Stimulated activated CD4-positive, alpha-beta T cell treated with anti-CD3 and anti-CD28 coated beads, Interleukin-12 subunit alpha, Interleukin-12 subunit beta, amount 100 ng/mL, for 4 hours (primary cell): ENCODE measurements around the gene ZC3H18.

ENCODE experiments used
- DNase-seq: peaks from one replicate; pipeline ENCODE4 v3.0.0-alpha.2; 2020

The ZC3H18 gene

GRCh38 chr16:88646345-88647034 lies 76.3 kb downstream of the ZC3H18 start:
- DNase-seq, result no peak

DNA sequence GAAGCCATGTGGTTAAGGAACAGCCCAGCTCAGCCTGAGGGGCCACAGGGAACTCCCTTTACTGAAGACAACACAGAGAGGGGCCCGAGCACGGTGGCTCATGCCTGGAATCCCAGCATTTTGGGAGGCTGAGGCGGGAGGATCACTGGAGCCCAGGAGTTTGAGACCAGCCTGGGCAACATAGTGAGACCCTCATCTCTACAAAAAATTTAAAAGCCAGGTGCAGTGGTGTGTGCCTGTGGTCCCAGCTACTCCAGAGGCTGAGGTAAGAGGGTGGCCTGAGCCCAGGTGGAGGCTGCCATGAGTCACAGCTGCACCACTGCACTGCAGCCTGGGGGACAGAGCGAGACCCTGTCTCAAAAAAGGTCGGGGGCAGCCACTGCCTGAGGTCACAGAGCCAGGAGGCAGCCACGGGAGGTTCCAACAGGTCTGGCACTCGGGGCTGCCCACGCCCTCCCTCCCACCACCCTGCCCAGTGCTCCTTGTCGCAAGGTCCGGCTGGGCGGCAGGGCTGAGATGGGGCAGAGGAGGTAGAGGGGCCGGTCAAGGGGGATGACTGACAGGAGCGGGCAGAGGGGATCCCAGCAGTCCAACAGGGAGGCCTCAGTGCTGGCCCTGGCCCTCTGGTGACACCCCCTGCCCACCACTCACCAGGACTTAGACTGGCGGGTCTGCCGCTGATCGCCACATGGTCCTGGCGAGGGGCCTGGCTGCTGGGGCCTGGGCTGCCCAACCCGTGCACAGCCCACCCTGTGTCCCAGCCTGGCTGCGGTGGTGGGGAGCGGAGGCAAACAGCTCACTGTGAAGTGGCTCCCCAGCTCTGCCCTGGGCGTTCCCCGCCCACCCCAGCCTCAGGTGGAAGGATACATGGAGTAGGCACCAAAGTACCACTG lies 77.2 kb downstream of the ZC3H18 start:
- DNase-seq, result no peak

DNA sequence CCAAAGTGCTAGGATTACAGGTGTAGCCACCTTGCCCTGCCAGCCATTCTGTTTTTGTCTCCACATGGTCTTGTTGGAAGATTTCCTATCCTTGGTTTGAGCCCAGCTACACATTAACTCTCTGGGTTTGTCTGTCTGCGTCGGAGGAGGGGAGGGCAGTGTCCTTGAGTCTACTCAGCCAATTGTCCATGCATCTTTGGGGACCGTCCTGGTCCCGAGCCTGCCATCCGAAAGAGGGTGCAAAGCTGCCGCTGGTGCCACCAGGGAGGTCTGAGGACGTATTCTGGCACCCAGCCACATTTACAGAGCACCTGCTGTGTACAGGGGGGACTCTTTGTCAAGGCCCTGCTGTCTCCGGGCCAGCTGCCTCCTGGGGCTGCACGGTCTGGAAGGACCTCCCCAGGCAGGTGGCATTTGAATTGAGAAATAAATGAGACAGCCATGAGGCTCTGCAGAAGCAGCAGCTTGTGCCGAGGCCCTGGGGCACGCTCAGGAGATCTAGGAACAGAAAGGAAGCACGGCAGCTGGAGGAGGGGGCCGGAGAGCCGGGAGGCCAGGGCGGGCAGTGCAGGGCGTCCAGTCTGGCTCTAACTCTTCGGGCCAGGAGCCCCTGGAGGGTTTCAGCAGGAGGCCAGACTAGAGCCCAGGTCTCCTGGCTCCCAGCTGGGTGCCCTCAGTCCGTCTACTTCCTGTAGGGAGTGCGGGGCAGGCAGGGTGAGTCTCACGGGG lies 79.2 kb downstream of the ZC3H18 start:
- no peak for DNase-seq

GRCh38 chr16:88649924-88650748 lies 79.9 kb downstream of the ZC3H18 start:
- peak; percentile 32 for DNase-seq

DNA sequence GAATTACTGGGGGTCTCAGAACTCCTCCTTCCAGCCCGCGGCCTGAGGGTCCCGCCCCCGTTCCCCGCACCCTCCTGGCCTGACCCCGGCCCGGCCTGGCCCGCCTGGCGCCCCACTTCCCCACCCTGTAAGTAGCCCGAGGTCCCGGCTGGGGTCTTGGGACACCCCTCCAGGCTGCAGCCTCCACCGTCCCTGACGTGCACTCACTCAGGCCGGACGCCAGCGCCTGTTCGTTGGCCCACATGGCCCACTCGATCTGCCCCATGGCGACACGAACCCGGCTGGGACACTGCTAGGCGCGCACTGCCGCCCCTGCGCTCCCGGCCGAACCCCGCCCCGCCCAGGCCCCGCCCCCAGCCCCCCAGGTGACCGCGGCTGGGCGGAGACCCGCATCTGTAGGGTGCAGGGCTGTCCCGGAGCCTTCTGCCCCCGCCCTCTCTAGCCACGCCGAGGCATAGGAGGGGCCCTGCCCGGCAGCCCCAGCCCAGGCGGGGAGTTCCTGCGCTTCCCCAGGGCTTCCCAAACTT lies 80.6 kb downstream of the ZC3H18 start, which contains the start of gene CYBA:
CYBA (minus strand) TSS at position 305 of the 527 bp plus-strand sequence; CDS start at position 265, 40 bp downstream.
- DNase-seq, result peak; percentile 76

DNA sequence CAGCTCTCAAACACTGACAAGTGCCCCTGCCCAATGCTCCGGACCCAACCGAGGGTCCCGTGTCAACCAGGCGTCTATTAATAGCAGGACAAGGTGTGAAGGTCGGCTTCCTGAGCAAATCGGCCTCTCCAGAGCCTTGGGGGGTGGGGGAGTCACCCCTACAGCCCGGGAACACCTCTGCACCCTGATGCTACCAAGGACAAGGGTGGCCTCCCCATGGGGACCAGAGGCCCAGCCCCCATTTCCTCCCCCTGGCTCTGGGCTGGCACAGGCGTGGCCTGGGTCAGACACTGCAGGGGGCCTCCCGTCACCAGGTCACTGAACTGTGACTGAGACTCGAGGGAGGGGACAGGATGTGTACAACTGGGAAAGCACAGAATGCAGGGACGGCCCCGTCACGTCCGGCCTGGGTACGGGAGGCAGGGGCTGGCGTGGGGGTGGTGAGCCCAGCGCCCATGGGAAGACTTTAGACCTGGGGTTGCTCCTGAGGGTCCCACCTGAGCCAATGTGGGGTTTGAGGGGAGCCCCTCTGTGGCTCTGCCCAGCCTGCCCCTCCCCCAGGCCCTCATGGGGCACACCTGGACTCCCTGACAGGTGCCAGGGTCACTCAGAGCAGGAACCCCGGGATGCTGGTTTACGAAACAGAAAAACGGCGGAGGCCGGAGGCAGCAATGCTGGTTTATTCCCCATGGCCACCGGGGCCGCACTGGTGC lies 81.2 kb downstream of the ZC3H18 start:
- DNase-seq, result peak; percentile 64

- no peak for DNase-seq
These were observed 82.0 kb downstream of the ZC3H18 start for GRCh38 chr16:88651989-88652761.

DNA sequence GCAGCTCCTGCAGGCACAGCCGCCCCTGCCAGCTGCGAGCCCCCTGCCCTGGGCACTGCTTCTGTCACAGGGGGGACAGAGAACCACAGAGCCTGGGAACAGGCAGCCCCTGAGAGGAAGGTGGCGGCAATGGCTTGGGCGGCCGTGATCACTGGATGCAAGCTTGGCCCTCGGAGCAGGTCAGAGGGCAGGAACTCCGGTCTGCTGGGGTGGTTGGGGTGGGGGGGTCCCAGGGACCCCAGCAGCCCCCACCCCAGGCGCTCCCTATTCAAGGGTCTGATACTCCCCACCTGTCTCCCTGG lies 82.5 kb downstream of the ZC3H18 start:
- DNase-seq, result no peak

DNA sequence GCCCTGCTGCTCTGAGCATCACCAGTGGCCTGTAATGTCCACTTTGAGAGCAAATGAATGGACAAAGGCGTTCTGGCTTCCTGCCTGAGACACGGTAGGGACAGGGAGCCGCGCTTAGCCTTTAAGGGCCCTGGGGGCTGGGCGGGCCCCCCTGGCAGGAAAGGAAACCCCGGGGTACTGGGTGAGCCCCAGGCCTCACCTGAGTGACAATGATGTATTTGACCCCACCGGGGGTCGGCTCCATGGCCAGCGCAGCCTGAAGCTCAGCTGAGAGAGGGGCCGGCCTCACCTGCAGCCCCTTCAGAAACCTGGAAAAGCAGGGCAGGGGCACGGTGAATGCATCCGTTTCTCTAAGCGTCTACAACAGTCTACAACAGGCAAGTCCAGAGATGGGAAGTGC lies 82.9 kb downstream of the ZC3H18 start:
- no peak for DNase-seq

GRCh38 chr16:88653596-88654362 lies 83.6 kb downstream of the ZC3H18 start:
- no peak for DNase-seq

DNA sequence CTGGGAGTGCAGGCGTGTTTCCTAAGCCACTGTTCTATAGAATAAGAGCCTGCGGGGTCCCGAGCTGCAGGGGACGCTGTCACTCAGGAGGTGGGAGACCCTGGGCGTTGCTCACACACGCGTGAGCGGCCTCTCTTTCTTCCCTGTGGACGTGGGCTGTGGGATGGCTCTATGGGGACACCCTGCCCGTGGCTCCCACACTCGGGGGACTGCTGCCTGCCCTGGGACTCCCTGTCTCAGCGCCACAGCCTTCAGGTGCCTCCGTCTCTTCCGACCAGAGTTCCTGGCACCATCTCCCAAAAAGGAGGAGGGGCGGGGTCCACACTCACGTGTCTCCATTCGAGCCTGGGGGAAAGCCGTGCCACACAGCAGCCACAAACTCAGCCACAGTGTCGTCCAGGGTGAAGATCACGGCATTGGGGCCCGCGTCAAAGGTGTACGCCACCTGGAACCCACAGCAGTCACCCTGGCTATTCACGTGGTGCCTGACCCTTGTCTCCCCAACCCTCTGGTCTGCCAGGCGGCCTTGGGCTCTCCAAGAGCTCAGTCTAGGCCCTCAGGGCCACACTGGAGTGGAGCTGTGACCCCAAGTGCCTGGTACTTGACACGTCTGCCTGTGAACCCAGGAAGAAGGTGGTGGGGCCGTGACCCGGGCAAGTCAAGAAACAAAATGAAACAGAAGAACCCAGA lies 84.3 kb downstream of the ZC3H18 start:
- DNase-seq, result no peak

GRCh38 chr16:88655053-88655732 lies 85.0 kb downstream of the ZC3H18 start:
- DNase-seq, result no peak

GRCh38 chr16:88655733-88656281 lies 85.6 kb downstream of the ZC3H18 start:
- DNase-seq, result no peak

DNA sequence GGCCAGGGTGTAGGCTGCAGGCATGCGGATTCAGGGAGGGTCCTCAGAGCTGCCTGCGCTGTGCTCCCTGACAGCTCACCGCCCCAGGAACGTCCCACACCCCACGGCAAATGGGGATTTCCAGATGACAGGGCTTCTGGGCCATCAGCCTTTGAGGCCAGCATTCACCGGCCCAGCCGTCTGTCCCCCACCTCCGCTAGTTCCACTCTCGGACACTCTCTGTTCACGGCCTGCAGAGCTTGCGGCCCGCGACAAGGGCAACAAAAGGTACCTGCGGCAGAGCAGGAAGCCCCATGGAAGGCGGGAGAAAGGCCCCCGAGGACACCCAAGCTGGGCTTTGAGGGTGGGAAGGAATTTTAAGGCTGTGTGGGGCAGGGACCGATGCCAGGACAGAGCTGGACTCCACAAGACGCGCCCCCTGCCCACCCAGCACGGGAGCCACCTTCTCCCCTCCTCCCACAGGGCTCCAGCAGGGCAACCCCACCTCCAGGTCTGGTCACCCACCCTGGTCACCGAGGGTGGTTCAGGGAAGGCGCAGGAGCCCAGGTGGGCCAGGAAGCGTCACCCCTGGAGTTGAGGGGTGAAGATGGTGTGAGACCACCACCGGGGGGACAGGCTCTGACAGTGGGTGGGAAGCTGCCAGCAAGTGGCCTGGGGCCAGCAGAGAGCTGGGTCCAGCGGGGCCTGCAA lies 86.2 kb downstream of the ZC3H18 start:
- DNase-seq, result no peak

GRCh38 chr16:88657371-88657770 lies 87.2 kb downstream of the ZC3H18 start:
- DNase-seq, result no peak

DNA sequence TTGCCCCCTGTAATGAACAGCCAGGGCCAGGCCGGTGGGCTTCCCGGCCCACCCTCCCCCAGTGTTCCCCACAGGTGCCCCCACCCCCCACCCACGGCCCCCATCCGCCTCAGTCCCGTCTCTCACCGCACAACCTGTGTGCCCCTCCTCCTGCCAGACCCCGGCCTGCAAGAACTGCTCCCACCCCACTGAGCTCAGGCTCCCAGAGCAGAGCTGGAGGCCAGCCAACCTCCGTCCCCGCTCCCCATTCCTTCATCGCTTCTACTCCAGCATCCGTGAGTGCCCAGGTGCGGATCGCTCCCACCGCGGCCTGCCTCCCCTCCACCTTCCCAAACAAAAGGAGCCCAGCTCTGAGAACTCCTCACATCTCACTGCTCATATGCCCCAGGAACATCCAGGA lies 88.5 kb downstream of the ZC3H18 start:
- no peak for DNase-seq

GRCh38 chr16:88659160-88659559 lies 89.0 kb downstream of the ZC3H18 start:
- no peak for DNase-seq

DNA sequence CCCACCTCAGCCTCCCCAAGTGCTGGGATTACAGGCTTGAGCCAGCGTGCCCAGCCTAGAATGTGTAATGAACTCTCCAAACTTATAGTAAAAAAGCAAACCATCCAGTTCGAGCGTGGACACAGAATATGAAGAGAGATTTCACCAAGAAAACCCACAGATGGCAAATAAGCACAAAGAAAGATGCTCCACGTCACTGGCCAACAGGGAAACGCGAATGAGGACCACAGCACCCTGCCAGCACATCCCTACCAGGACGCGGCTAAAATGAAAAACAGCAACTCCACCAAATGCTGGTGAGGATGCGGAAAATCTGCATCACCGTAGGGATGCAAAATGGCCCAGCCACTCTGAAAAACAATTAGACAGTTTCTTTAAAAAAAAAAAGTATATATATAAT lies 91.3 kb downstream of the ZC3H18 start:
- no peak for DNase-seq
